Panc1 (cell line): ENCODE data around the gene IQCH.

Source experiments
- POLR2AphosphoS5 ChIP-seq: IDR thresholded peaks from 2 replicates; pipeline ENCODE4 v1.6.1; 2012; ENCODE audit warnings: mild to moderate bottlenecking, low read depth, low read length, moderate library complexity
- SIN3A ChIP-seq: IDR thresholded peaks from 2 replicates; pipeline ENCODE4 v1.6.1; 2012; ENCODE audit warnings: low read depth, mild to moderate bottlenecking, low read length, moderate library complexity, borderline replicate concordance; ENCODE audit not compliant: insufficient read depth
- TCF7L2 ChIP-seq: IDR thresholded peaks from 2 replicates; pipeline ENCODE4 v1.6.1; 2011; ENCODE audit warnings: mild to moderate bottlenecking, low read depth, low read length, inconsistent platforms
- TF ChIP-seq, protein P1 (sequence below): fragments of 450-650 bp; IDR thresholded peaks from 2 replicates; pipeline ENCODE4 v1.5.1; 2017; ENCODE audit warnings: mild to moderate bottlenecking
- TF ChIP-seq, protein P2 (sequence below), 2 experiments: IDR thresholded peaks; 2 replicates each; pipeline ENCODE4 v1.6.1; 2011 to 2012; ENCODE audit warnings: low read depth in 2 of 2, control low read depth in 1 of 2, low read length in 1 of 2, mild to moderate bottlenecking in 1 of 2, moderate library complexity in 1 of 2; ENCODE audit not compliant: insufficient read depth in 1 of 2

DNA sequence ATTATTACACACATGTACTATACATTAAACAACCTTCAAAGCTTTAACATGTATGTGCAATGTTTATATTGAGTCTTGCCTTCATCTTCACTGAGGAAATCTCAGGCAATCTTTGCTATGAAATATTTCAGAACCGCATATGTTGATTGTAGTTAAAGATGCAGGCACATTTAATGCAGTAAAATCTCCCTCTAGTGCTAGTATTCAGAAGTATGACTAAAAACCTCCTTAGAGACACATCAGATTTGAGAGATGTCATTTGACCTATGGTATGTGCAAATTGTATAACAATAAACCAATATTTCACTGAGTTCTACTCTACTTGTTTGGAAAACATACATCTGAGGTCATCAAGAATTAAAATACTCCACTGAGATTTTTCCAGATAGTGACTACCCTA, 142.6 kb downstream of the IQCH start:
- TF ChIP-seq, protein P1, sequence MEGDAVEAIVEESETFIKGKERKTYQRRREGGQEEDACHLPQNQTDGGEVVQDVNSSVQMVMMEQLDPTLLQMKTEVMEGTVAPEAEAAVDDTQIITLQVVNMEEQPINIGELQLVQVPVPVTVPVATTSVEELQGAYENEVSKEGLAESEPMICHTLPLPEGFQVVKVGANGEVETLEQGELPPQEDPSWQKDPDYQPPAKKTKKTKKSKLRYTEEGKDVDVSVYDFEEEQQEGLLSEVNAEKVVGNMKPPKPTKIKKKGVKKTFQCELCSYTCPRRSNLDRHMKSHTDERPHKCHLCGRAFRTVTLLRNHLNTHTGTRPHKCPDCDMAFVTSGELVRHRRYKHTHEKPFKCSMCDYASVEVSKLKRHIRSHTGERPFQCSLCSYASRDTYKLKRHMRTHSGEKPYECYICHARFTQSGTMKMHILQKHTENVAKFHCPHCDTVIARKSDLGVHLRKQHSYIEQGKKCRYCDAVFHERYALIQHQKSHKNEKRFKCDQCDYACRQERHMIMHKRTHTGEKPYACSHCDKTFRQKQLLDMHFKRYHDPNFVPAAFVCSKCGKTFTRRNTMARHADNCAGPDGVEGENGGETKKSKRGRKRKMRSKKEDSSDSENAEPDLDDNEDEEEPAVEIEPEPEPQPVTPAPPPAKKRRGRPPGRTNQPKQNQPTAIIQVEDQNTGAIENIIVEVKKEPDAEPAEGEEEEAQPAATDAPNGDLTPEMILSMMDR, result no peak; the same call in 1 of the 2 replicates
- TF ChIP-seq POLR2AphosphoS5 (no peak), SIN3A (no peak), TCF7L2 (no peak)
- TF ChIP-seq, protein P2, sequence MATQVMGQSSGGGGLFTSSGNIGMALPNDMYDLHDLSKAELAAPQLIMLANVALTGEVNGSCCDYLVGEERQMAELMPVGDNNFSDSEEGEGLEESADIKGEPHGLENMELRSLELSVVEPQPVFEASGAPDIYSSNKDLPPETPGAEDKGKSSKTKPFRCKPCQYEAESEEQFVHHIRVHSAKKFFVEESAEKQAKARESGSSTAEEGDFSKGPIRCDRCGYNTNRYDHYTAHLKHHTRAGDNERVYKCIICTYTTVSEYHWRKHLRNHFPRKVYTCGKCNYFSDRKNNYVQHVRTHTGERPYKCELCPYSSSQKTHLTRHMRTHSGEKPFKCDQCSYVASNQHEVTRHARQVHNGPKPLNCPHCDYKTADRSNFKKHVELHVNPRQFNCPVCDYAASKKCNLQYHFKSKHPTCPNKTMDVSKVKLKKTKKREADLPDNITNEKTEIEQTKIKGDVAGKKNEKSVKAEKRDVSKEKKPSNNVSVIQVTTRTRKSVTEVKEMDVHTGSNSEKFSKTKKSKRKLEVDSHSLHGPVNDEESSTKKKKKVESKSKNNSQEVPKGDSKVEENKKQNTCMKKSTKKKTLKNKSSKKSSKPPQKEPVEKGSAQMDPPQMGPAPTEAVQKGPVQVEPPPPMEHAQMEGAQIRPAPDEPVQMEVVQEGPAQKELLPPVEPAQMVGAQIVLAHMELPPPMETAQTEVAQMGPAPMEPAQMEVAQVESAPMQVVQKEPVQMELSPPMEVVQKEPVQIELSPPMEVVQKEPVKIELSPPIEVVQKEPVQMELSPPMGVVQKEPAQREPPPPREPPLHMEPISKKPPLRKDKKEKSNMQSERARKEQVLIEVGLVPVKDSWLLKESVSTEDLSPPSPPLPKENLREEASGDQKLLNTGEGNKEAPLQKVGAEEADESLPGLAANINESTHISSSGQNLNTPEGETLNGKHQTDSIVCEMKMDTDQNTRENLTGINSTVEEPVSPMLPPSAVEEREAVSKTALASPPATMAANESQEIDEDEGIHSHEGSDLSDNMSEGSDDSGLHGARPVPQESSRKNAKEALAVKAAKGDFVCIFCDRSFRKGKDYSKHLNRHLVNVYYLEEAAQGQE (IDR thresholded peaks at IDR 0.05; ENCODE audit: insufficient read depth in 1 of 2, low read depth in 2 of 2, low read length in 1 of 2), result no peak
